DMS53 treated with DMSO at 0.1 percent for 48 hours (cell line): ENCODE measurements around the gene PUM2.
"Not testable (repeated sequence)": the region's sequence is repeated elsewhere in the genome, so short reads cannot be mapped to it uniquely, and the experiment has no call there.

Experiments used
- DNase-seq: peaks from one replicate; lab custom pipeline; 2025; ENCODE audit not compliant: unreplicated experiment; lab: John Stamatoyannopoulos, UW

Gene PUM2

DNA sequence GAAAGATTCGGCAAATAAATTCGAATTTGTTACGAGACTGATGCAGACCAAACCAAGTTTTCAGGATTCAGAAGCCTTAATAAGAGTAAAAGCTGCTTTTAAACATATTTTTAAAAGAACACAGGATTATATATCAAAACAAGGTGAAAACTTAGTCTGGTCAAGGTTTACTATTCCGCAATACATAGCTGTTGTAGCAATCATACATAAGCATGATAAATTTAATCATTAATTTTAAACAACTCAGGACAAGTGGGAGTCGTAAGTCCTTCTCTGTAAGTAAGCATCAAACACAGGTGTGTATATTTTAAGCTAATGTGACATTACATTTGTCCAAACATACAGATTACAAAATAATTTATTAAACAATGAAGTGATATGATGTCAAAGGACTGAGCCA lies 57.7 kb downstream of the PUM2 start:
- no peak for DNase-seq

DNA sequence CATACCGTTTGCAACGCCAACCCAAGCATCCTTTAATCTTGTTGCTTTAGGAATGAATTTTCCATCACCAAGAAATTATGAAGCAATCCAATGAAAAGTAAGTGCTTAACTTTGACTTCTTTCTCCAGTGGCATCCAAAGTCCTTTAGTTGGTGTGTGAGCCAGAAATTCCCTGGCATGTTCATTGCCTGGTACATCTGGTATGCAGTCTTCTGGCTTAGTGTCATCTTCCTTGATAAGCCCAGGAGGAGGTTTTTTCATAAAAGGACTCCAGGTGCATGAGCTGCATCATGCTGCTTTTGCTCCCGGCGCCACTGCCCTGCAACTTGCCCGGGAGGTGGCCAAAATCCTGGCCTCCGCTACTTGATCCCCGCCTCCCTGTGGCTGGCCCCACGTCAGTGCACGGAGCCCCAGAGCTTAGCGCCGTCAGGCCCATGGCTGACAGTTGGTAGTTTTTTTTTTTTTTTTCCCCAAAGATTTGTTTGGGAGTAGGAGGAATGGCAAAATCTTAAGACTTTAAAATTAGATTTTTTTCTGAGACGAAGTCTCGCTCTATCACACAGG lies 58.7 kb downstream of the PUM2 start:
- no peak for DNase-seq

DNA sequence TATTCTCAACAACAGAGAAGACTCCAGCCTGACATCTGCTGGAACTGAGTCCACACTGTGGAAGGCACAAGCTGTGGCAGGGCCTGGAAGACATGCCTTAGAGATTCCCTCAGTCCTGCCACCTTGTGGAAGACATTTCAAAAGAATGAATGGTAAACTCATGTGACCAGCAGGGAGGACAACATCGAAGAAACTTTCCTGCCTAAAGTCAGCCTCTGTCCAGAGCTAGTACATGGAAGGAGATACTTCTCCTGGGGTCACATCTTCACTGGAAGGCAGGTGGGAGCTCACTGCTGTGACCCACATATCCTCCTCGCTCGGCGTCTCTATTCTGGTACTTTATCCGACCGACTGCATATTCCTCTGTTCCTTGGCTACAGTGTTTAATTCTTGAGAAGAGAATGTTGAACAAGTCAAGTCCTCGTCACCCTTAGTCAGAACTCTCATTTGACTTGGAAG lies 59.5 kb downstream of the PUM2 start:
- DNase-seq = peak; percentile 44

DNA sequence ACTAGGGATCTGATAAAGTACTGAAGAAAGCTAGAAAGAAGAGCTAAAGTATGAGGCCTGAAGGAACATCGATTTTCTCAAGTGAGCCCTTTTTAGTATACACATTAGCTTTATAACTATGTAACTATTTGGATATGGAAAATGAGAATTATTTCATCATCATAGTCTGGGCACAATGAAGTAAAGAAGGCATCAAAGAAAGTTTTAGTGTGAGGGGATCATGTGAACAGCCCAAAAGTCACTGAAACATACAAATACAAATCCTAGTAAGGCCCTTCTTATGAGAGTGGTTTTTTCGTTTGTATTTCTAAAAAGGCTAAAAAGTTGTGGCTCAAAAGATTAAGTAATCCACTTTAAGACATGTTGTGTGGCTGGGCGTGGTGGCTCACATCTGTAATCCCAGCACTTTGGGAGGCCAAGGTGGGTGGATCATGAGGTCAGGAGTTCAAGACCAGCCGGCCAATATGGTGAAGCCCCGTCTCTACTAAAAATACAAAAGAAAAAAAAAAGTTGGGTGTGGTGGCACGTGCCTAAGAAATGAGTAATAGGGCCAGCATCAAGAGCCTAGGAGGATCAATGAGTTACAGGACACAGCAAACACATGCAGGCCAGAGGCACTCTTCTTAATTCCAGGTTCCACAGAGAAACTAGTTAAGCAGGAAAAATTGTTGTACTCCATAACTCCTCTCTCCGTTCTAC lies 61.9 kb downstream of the PUM2 start:
- no peak for DNase-seq

DNA sequence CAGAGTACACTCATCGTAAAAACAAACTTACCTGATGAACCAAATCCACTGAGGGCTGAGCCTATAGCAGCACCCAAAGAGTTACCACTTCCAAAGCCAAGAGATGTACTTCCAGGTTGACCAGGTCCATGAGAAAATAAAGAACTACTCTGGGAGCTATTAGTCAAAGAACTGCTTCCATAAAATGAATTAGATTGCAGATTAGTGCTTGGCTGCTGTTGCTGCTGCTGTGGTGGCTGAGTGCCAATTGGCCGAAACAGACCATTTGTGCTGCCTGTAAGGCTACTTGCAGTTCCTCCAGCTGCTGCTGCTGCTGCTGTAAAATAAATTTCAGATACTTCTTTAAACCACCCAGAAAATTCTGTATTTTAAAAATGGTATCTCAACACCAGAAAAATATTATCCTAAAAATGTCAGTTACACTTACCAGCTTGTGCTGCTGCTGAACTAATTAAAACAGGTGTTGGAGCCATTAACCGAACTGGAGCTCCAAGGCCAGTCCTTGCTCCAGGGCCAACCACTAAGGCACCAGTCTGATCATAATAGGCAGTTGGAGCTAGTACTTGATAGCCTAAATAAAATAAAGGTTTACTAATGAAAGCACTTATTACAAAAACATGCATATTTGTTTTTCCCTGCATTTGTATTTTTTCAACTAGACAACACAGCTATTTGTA lies 67.6 kb downstream of the PUM2 start:
- DNase-seq = no peak

DNA sequence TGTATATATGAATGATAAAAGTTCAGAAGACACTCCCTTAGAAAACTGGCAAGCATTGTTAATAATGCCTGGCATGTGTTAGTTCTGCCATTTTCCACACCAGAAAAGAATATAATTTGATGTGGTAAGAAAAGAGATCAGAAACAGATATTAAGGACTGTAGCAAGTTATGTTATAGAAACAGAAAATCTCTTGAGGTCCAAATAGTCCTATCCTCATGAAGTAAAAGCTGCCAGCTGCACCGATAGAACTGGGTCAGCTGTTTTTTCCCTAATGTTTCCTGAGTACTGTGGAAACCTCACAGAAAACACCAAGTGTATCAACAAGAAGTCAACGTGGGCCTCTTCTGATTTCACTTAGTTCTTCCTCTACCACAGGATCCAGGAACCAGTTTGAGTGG lies 68.8 kb downstream of the PUM2 start:
- no peak for DNase-seq

DNA sequence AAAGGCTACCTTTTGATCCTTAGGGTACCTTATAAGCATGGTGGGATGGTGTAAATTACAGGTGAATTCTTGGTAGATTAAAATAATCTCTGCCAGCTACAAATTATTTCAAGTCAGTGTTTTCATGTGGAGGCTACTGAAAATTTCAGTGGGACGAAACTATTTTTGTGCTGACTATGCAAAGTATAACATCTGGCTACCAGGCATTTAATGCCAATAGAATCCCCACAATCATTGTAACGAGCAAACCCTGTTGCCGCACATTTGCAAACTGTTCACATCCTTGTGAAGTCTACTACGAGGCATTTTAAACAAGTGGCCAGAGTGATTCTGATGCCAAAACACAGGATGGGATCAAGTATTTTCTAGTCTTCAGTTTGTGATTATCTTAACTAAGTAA lies 77.6 kb downstream of the PUM2 start:
- no peak for DNase-seq

DNA sequence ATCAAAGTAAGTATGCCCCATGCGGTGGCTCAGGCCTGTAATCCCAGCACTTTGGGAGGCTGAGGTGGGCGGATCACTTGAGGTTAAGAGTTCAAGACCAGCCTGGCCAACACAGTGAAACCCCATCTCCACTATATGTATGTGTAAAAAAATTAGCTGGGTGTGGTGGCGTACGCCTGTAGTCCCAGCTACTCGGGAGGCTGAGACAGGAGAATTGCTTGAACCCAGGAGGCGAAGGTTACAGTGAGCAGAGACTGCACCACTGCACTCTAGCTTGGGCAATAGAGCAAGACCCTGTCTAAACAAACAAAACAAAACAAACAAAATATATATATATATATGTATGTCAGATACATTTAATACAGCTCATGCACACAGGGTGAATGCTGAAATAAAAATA lies 82.3 kb downstream of the PUM2 start:
- not testable (repeated sequence) for DNase-seq

DNA sequence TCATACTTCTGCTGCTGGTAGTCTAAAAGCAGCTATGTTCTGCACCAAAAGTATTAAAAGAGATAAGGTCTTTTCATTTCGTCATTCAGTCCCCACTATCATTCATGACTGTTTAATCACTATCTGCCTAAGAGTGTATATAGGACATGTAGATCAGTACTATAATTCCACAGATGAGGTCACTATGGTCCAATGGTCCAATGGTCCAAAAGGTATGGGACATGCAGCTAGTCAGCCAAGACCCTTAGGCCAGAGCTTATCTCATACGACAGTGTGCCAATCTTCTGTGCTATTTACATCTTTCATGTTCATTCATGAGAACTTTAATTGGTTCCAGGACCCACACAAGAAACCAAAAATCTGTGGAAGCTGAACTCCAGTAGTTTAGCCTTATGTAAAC lies 83.1 kb downstream of the PUM2 start:
- DNase-seq = no peak

DNA sequence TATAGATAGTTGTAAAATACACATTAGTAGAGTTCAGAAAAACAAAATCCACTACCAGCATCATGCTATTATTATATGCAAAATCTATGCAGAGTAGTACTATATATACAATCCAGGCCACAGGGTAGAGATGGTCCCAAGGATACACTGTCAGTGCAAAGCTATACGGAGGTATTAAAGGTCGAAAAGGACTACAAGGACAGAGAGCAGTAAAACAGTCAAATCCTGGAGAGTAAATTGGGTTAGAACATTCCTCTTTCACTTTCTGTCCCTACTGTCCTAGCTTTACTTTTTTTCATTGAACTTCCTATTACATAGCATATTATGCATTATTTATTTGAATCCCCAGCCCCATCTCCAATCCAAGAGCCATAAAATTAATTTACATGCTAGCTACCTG lies 86.0 kb downstream of the PUM2 start:
- DNase-seq = no peak

DNA sequence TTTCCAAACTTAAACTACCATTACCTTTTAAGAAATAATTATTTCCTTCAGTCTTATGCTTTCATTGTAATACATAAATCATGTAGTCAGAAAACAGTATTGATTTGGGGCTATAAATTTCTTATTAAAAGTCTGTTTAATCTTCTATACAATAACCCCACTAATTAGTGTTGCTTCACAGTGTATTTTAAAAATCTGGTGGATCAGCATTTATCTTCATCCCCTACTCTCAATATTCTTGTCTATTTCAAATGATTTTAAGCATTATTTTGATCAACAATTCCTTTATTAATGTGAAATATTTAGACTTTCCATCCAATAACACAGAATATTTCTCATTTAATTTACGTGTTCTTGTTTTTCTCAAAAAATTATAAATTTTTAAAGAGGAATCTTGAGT lies 93.2 kb downstream of the PUM2 start:
- no peak for DNase-seq

DNA sequence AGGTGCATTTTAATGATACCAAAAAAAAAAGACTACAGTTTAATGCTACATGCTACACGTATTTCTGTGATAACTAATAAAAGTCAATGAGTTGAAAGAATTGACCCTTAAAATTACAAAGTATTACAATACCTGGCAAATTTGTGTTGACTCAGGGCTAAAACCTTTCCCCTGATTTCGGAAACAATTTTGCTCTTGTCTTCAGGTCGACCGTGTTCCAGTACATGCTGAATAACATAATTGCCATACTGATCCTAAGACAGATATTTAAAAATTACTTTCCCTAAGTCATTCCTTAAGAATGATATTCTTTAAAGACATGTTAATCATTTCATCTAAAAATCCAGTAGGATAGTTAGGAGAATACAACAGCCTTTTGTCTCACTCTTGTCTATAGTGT lies 95.9 kb downstream of the PUM2 start:
- no peak for DNase-seq

DNA sequence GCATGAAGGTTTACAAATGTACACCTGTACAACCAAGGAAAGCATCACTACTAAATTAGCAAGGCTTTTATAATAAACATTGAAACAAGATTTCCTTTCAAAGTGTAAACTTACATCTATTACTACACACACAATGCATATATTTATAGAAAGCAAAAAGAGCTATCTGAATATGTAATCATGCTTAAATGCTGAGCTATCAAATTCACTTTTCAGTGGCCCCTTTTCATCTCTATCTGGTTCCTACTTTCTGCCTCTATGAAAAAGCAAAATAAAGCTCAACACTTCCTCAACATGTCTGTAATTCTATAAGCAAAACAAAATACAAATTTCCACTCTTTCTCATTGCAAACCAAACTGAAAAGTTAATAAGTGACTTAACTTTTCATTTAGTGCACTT lies 100.2 kb downstream of the PUM2 start:
- DNase-seq = no peak

DNA sequence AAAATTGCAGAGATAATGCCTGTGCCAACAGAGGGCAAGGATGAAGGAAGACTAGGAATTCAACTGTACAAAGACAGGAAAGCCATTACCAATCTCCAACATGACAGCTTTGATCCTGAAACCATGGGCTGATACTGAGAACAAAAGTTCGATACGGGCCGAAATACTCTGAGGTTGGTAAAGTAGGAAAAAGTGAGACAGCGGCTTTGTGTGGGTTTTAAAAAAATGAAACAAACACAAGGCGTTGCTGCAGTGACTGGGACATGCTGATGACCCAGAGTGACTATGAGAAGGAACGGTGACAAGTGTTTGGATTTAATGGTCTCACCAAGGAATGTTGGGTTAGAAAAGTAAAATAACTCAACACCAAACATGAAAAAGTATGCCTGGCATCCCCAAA lies 101.5 kb downstream of the PUM2 start:
- no peak for DNase-seq

DNA sequence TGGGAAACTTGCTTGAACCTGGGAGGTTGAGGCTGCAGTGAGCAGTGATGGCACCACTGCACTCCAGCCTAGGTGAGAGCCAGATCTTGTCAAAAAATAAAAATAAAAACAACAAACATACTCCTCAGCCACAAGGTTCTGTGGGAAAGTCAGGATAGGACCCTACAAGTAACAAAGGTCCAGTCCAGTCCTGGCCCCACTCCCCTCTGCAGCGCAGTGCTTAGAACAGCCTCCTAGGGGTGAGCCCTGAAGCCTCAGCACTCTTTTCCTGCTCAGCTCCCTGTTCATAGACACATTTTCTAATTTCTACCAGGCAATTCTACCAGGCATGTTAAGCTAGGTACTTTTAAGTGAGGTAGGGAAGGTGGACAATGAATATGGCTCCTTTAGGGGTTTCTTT lies 103.6 kb downstream of the PUM2 start:
- DNase-seq = no peak

DNA sequence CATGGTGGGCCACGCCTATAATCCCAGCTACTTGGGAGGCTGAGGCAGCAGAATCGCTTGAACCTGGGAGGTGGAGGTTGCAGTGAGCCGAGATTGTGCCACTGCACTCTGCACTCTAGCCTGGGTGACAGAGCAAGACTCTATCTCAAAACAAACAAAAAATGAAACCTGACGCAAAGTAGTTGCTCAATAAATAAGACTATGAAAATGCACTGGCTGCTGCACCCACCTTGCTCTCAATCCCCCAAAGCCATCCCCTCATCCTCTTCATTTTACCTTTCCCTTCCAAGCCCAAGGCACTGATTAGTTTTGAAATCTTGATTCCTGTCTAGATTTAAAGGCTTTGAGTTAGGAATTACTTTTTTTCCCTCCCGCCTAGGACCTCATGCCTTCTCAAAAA lies 107.0 kb downstream of the PUM2 start:
- not testable (repeated sequence) for DNase-seq

DNA sequence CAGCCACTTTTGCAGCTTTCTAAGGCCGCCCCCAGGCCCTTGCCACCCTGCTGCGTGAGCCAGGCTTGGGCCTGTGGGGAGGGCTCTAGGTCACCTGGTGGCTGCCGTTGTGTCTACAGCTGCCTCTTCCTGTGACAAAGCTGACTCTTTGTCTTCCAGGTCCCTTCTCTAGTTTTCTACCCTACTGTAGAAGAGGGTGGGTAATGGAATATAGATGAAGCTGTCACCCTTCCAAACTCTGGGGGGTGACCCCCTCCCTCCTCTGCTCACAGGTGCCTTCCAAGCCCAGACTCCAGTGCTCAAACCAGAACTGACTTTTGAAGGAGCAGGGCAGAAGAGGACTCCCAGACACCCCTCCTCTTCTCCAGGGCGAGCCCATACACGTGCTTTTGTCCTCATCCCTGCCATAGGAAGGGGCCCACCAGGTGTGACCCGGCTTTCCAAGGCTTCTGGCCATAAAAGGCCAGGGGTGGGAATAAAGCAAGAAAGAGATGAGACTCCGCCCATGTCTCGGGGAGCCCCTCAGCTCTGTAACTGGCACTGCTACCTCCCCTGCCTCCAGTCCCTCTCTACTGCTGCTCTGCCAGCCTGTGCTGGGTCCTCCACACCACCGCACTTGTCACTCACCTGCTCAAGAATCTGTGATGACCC lies 107.8 kb downstream of the PUM2 start:
- no peak for DNase-seq

DNA sequence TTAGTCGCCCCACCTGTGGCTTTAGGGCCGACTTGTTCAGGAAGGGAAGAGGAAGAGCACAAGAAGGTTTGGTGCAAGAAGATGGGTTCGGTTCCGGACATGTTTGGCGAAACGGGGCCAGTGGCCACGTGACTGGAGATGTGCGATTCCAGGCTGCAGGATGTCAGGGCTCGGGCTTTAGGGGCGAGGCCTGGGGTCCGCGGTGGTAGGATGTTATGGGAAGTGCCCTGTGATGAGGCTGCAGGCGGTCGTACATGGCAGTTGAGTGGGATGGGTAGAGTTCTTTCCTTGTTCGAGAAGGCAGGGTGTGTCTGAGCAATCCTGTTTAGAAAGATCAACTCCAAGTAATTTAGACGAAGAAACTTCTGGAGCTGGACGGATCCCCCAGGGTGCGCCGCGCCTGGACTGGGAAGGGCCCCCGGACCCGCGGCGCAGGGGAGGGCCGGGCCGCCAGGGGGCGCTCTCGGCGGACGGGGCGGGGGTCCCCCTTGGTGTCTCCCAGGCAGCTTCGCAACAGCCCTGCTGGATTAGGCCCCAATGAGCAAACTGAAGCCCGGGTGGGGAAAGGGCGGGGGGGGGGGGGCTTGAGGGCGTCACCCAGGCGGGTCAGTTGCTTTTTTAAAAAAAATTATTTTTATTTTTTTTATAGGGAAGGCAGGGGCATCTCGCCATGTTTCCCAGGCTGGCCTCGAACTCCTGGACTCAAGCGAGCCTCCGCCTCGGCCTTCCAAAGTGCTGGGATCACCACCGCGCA lies 108.5 kb downstream of the PUM2 start:
- no peak for DNase-seq

DNA sequence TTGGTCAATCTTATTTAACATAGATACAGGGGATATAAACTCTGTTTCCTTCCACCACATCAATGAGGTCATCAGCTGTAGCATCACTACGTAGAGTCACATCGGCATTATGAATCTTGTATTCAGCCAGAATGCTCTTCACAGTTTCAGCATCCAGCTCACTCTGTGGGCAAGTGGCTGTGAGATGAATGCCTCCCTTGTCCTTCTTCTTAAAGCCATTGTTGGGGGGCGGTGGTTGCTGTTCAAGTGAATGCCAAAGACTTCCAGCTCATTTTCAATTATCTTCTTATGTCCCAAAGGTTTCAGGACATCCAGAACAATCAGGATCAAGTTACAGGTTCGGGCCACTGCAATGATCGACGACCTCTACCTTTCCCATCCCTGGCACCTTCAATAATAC lies 110.4 kb downstream of the PUM2 start:
- DNase-seq = not testable (repeated sequence)

DNA sequence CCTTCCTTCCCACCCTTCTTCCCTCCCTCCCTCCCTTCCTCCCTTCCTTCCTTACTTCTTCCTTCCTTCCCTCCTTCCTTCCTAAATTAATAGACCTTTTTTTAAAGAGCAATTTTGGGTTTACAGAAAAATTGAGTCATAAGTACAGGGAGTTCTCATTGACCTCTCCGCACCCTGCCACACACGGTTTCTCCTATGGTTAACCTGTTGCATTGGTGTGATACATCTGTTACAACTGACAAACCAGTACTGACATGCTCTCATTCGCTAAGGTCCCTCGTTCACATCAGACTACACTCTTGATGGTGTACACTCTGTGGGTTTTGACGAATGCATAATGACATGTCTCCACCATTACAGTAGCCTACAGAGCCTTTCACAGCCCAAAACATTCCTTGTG lies 114.1 kb downstream of the PUM2 start:
- no peak for DNase-seq

DNA sequence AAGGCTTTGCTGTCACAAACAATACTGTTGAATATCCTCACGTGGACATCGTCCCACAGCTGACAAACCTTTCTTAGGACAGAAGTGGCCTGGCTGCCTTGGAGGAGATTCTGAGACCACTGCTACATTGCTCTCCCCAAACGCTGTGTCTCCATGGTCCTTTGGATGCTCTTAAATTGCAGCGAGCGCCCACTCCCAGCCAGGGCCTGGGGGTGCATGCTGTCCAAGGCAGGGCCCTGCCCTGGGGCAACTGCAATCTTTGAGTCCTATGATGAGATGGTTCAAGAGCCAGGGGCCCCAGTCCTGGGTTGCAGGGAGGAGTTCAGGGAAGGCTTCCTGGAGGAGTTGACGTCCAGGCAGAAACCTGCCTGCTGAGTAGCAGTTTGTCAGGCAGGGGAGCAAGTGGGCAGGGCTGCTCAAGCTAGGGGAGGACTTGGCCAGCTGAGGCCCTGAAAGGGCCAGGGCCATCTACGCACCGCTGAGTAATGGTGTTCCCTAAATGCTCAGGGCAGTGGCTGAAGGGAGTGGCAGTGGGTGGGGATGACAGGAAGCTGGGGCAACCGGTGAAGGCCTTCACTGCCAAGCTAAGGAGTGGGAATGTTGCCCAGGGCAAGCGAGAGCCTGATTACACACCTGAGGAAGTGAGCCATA lies 114.9 kb downstream of the PUM2 start:
- DNase-seq = no peak
